Heart left ventricle (tissue), 13 donors: ENCODE results near the gene TMEM106C.

Source experiments
- CTCF ChIP-seq, 12 donors: fragments of 200-600 bp; sonication (generic) in 4 of 12; IDR thresholded peaks; one replicate each; pipeline versions ENCODE4 v1.5.0 to v1.8.0; 2018 to 2022; ENCODE audit warnings: antibody characterized with exemption in 12 of 12, mild to moderate bottlenecking in 5 of 12
- POLR2A ChIP-seq, 2 donors: fragments of 450-650 bp; IDR thresholded peaks; one replicate each; pipeline ENCODE4 v1.6.1; 2017; ENCODE audit warnings: antibody characterized with exemption in 2 of 2, mild to moderate bottlenecking in 2 of 2, moderate library complexity in 2 of 2
- donor health status: ischemic (EF 13 %, LVEDD 7.1; RV severe dilation, severe dysfunction).
- donor health status: DM: no; HTN: yes; CAD: no.
- donor health status: DM: no; HTN: no; CAD: no.
- donor health status: ischemic (EF 25% LVEDD 6.9; RV normal size, moderate dysfunction).
- donor health status: ischemic (EF 25% LVEDD 5.7; RV mildly dilated, moderate dysfunction).
- donor health status: ischemic (EF 35%, LVEDD 5.7; RV mildly dilated, moderate dysfunction).
- donor health status: nonischemic (EF 11% LVEDD 7.7; RV severe dilation, severe dysfunction).
- donor health status: DM: yes; HTN: yes; CAD: no.
- donor health status: PGD.
- donor health status: ischemic (EF 29% LVEDD 5.4; RV normal size, mild dysfunction).
- donor health status: nonischemic (EF 23%, LVEDD 6.1; RV moderate dilation, normal function).

- TF ChIP-seq CTCF (IDR thresholded peaks at IDR 0.05) (no peak), POLR2A (IDR thresholded peaks at IDR 0.05) (no peak)
Measured at GRCh38 chr12:47931187-47931586, 32.2 kb upstream of the TMEM106C start.
